T follicular helper cell (primary cell): Measurements from ENCODE around the gene PIMREG.
A peak's percentile ranks its signal among the peaks of the same experiment; 100 is the strongest.

Experiments used
- DNase-seq: peaks from one replicate; pipeline ENCODE4 v3.0.0-alpha.2; 2020; ENCODE audit warnings: low read depth

Gene PIMREG

GRCh38 chr17:6461792-6462524 is 17.7 kb downstream of the PIMREG start:
- DNase-seq: no peak

- no peak for DNase-seq
These were observed 18.4 kb downstream of the PIMREG start for GRCh38 chr17:6462692-6463091.

GRCh38 chr17:6463616-6464445 is 19.6 kb downstream of the PIMREG start:
- no peak for DNase-seq

GRCh38 chr17:6464446-6465041 is 20.3 kb downstream of the PIMREG start:
- no peak for DNase-seq

GRCh38 chr17:6465206-6466003 is 21.1 kb downstream of the PIMREG start:
- no peak for DNase-seq

GRCh38 chr17:6467567-6467966 is 23.3 kb downstream of the PIMREG start:
- no peak for DNase-seq

GRCh38 chr17:6468051-6468790 is 24.0 kb downstream of the PIMREG start:
- DNase-seq: no peak

- no peak for DNase-seq
These were observed 26.0 kb downstream of the PIMREG start for GRCh38 chr17:6470146-6470718.

GRCh38 chr17:6470751-6471521 is 26.7 kb downstream of the PIMREG start:
- no peak for DNase-seq

- no peak for DNase-seq
These were observed 27.5 kb downstream of the PIMREG start for GRCh38 chr17:6471531-6472465.

GRCh38 chr17:6472517-6472916 is 28.3 kb downstream of the PIMREG start:
- DNase-seq: no peak

- peak; percentile 51 for DNase-seq
These were observed 29.0 kb downstream of the PIMREG start for GRCh38 chr17:6473128-6473767.

- no peak for DNase-seq
These were observed 30.1 kb downstream of the PIMREG start for GRCh38 chr17:6474376-6474775.

GRCh38 chr17:6474906-6475305 is 30.7 kb downstream of the PIMREG start:
- no peak for DNase-seq

- no peak for DNase-seq
These were observed 31.2 kb downstream of the PIMREG start for GRCh38 chr17:6475411-6475810.

GRCh38 chr17:6476076-6476809 is 32.0 kb downstream of the PIMREG start:
- no peak for DNase-seq

GRCh38 chr17:6476810-6477179 is 32.5 kb downstream of the PIMREG start:
- no peak for DNase-seq

GRCh38 chr17:6477831-6478383 is 33.7 kb downstream of the PIMREG start:
- no peak for DNase-seq
